ENCODE data around the gene CACFD1. TPM values are rescaled to one million over a fixed set of nuclear protein-coding genes. Genes with fewer than 3 reads are reported as not detected.

The CACFD1 gene
- total and polyA plus RNA-seq, 2 of the 13 experiments (the other 11 are each of a cell fraction or from before 2014, with no cell fraction given) = 13.8 to 14.6 TPM

DNA sequence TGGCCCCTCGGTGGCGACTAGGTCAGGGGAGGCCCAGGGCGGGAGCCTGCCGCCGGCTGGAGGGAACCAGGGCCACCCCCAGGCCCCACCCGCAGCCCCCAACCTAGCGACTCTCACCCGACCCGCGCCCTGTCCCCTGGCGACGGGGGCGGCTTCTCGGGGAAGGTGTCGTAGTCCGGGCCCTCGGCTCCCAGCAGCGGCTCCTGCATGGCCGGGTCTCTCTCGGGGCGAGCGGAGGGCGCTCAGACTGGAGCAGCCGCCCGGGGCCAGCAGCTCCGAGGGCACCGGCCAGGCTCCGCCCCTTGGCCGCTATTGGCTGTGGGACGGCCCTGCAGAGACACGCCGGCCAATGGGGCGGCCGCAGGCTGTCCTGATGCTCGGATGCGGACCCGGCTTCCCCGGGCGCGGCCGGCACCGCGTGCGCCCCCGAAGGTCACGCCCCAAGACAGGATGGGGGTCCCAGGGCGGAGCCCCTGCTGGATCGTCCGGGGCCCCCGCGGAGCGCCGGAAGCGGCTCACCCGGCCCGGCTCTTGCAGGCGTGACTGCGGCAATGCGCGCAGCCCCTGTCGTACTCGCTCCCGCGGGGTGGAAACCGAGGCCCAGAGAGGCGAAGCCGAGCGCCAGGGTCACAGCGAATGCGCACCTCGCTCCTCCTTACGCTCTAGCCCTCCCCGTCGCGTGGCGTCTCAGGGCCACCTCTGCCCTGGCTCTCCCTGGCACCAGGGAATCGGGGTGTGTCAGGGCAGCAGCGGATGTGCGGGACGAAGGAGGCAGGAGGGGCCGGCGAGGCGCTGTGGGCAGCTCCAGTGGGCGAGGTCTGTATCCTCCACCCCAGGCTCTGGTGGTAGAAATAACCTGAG, 19.3 kb downstream of the CACFD1 start, which contains the start of gene SLC2A6 (continued):
- no peak for TF ChIP-seq AKAP8 (CRISPR knock-in tag; IDR thresholded peaks at IDR 0.05)
- TF ChIP-seq, protein P1, sequence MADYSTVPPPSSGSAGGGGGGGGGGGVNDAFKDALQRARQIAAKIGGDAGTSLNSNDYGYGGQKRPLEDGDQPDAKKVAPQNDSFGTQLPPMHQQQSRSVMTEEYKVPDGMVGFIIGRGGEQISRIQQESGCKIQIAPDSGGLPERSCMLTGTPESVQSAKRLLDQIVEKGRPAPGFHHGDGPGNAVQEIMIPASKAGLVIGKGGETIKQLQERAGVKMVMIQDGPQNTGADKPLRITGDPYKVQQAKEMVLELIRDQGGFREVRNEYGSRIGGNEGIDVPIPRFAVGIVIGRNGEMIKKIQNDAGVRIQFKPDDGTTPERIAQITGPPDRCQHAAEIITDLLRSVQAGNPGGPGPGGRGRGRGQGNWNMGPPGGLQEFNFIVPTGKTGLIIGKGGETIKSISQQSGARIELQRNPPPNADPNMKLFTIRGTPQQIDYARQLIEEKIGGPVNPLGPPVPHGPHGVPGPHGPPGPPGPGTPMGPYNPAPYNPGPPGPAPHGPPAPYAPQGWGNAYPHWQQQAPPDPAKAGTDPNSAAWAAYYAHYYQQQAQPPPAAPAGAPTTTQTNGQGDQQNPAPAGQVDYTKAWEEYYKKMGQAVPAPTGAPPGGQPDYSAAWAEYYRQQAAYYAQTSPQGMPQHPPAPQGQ (CRISPR knock-in tag; IDR thresholded peaks at IDR 0.05; ENCODE audit: borderline replicate concordance) = no peak
- TF ChIP-seq ZNF232 (CRISPR knock-in tag; IDR thresholded peaks at IDR 0.05; ENCODE audit: borderline replicate concordance) = no peak
- TF ChIP-seq, protein P2, sequence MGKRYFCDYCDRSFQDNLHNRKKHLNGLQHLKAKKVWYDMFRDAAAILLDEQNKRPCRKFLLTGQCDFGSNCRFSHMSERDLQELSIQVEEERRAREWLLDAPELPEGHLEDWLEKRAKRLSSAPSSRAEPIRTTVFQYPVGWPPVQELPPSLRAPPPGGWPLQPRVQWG (CRISPR knock-in tag; IDR thresholded peaks at IDR 0.05; ENCODE audit: borderline replicate concordance, low read depth) = no peak
- TF ChIP-seq ONECUT2 (CRISPR knock-in tag; IDR thresholded peaks at IDR 0.05) = no peak
- no peak for TF ChIP-seq ZFP37 (CRISPR knock-in tag; IDR thresholded peaks at IDR 0.05; ENCODE audit: borderline replicate concordance)
- TF ChIP-seq, protein P3, sequence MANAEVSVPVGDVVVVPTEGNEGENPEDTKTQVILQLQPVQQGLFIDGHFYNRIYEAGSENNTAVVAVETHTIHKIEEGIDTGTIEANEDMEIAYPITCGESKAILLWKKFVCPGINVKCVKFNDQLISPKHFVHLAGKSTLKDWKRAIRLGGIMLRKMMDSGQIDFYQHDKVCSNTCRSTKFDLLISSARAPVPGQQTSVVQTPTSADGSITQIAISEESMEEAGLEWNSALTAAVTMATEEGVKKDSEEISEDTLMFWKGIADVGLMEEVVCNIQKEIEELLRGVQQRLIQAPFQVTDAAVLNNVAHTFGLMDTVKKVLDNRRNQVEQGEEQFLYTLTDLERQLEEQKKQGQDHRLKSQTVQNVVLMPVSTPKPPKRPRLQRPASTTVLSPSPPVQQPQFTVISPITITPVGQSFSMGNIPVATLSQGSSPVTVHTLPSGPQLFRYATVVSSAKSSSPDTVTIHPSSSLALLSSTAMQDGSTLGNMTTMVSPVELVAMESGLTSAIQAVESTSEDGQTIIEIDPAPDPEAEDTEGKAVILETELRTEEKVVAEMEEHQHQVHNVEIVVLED (CRISPR knock-in tag; IDR thresholded peaks at IDR 0.05; ENCODE audit: borderline replicate concordance) = peak; percentile 16; the same call in 1 of the 2 replicates
- TF ChIP-seq, protein P4, sequence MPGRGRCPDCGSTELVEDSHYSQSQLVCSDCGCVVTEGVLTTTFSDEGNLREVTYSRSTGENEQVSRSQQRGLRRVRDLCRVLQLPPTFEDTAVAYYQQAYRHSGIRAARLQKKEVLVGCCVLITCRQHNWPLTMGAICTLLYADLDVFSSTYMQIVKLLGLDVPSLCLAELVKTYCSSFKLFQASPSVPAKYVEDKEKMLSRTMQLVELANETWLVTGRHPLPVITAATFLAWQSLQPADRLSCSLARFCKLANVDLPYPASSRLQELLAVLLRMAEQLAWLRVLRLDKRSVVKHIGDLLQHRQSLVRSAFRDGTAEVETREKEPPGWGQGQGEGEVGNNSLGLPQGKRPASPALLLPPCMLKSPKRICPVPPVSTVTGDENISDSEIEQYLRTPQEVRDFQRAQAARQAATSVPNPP (CRISPR knock-in tag; IDR thresholded peaks at IDR 0.05) = peak; percentile 68; the same call in 1 of the 2 replicates
- no peak for TF ChIP-seq ZBTB1 (CRISPR knock-in tag; IDR thresholded peaks at IDR 0.05; ENCODE audit: borderline replicate concordance)
- no peak for TF ChIP-seq KAT2B (IDR thresholded peaks at IDR 0.05; ENCODE audit: borderline replicate concordance, low read depth, low read length)
- TF ChIP-seq, protein P5, sequence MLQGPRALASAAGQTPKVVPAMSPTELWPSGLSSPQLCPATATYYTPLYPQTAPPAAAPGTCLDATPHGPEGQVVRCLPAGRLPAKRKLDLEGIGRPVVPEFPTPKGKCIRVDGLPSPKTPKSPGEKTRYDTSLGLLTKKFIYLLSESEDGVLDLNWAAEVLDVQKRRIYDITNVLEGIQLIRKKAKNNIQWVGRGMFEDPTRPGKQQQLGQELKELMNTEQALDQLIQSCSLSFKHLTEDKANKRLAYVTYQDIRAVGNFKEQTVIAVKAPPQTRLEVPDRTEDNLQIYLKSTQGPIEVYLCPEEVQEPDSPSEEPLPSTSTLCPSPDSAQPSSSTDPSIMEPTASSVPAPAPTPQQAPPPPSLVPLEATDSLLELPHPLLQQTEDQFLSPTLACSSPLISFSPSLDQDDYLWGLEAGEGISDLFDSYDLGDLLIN (CRISPR knock-in tag; IDR thresholded peaks at IDR 0.05; ENCODE audit: borderline replicate concordance) = no peak
- TF ChIP-seq KAT7 (CRISPR knock-in tag; IDR thresholded peaks at IDR 0.05; ENCODE audit: borderline replicate concordance) = no peak; the same call in 1 of the 2 replicates

All from HepG2 (cell line).